Amygdala (tissue), 56 donors: ENCODE data around the gene LRATD1.
"Not testable (repeated sequence)": the region's sequence is repeated elsewhere in the genome, so short reads cannot be mapped to it uniquely, and the experiment has no call there.

Experiments used
- DNase-seq, 56 donors: peaks; one replicate each; lab custom pipeline; 2025; lab: John Stamatoyannopoulos, UW

Gene LRATD1

GRCh38 chr2:14632133-14632936, at the start of gene LRATD1:
TSS of gene LRATD1 (plus strand) at chr2:14632717. CDS start at chr2:14633980, 1,263 bp downstream.
- peak in 55 of 56 donors; percentile 13 to 88 (median 70) for DNase-seq

- no peak for DNase-seq
Measured at GRCh38 chr2:14583059-14583458, 49.5 kb upstream of the LRATD1 start.

- no peak for DNase-seq
Measured at GRCh38 chr2:14583802-14584201, 48.7 kb upstream of the LRATD1 start.

GRCh38 chr2:14587119-14587518, 45.4 kb upstream of the LRATD1 start:
- no peak for DNase-seq

GRCh38 chr2:14601156-14601770, 31.3 kb upstream of the LRATD1 start:
- no peak for DNase-seq

- DNase-seq = no peak
Measured at GRCh38 chr2:14602309-14602708, 30.2 kb upstream of the LRATD1 start.

- no peak for DNase-seq
Measured at GRCh38 chr2:14603676-14604075, 28.8 kb upstream of the LRATD1 start.

- DNase-seq = no peak
Measured at GRCh38 chr2:14608245-14608644, 24.3 kb upstream of the LRATD1 start.

- no peak for DNase-seq
Measured at GRCh38 chr2:14614017-14614416, 18.5 kb upstream of the LRATD1 start.

- DNase-seq = no peak
Measured at GRCh38 chr2:14615121-14615520, 17.4 kb upstream of the LRATD1 start.

GRCh38 chr2:14615760-14616159, 16.8 kb upstream of the LRATD1 start:
- DNase-seq = no peak

- DNase-seq = no peak
Measured at GRCh38 chr2:14616342-14616741, 16.2 kb upstream of the LRATD1 start.

- DNase-seq = no peak
Measured at GRCh38 chr2:14616950-14617349, 15.6 kb upstream of the LRATD1 start.

- no peak for DNase-seq
Measured at GRCh38 chr2:14619441-14619840, 13.1 kb upstream of the LRATD1 start.

- no peak for DNase-seq
Measured at GRCh38 chr2:14621114-14621513, 11.4 kb upstream of the LRATD1 start.

GRCh38 chr2:14621906-14622549, 10.5 kb upstream of the LRATD1 start:
- no peak for DNase-seq

- DNase-seq = not testable (repeated sequence)
Measured at GRCh38 chr2:14622550-14622939, 10.0 kb upstream of the LRATD1 start.

- no peak for DNase-seq
Measured at GRCh38 chr2:14623237-14623636, 9.3 kb upstream of the LRATD1 start.

GRCh38 chr2:14626873-14627272, 5.6 kb upstream of the LRATD1 start:
- DNase-seq = no peak

GRCh38 chr2:14628901-14629300, 3.6 kb upstream of the LRATD1 start:
- DNase-seq = no peak

GRCh38 chr2:14631406-14632040, 994 bp upstream of the LRATD1 start:
- no peak for DNase-seq
